ENCODE data around the gene ERFE. TPM values are rescaled to one million over a fixed set of nuclear protein-coding genes. Genes with fewer than 3 reads are reported as not detected.
A peak's percentile ranks its signal among the peaks of the same experiment; 100 is the strongest.

The ERFE gene
- polyA plus RNA-seq, 1 experiment, result 2.9 TPM

DNA sequence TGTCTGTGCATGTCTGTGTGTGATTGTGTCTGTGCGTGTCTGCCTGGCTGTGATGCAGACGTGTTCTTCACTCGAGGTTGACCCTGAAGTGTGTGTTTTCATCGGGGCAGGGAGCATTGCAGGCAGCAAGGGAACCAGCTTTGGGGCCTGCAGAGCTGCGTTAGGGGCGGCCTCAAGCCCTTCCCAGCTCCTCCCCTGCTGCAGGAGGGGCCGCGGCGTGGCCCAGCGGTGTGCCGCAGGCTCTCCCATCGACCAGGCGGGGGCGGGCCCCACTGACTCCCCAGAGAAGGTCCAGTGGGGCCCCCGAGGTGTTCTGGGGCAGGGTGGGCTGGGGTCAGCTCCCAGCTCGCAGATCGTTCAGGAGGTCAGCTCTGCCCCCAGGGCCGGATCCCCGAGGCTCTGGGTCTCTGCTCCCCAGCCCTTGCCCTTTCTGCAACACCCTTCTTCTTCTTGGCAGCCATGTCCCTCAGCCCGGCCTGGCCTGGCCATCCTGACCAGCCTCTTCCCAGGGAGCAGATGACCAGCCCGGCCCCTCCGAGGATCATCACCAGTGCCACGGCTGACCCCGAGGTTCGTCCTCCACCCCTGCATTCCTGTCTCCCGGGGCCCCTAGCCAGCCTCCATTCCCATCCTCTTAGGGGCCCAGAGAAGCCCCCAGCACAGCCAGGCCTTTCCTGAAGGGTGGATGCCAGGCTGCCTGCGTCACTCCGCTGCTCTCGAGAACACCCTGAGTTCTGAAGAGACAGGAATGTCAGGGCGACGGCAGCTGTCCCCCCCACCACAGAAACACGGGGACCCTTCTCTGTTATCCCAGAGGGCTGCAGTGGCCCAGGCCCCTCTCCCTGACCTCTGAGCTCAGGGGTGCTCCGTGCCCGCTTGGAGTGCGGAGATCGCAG lies 31.4 kb upstream of the ERFE start:
- H3K4me3 ChIP-seq (ENCODE audit: low read depth, low read length), result peak overlapping the region; percentile 20
- no peaks in the 10 kb centered on the region for H3K36me3 ChIP-seq (ENCODE audit: control insufficient read depth, insufficient read depth, low read length)
- TF ChIP-seq, protein P1, sequence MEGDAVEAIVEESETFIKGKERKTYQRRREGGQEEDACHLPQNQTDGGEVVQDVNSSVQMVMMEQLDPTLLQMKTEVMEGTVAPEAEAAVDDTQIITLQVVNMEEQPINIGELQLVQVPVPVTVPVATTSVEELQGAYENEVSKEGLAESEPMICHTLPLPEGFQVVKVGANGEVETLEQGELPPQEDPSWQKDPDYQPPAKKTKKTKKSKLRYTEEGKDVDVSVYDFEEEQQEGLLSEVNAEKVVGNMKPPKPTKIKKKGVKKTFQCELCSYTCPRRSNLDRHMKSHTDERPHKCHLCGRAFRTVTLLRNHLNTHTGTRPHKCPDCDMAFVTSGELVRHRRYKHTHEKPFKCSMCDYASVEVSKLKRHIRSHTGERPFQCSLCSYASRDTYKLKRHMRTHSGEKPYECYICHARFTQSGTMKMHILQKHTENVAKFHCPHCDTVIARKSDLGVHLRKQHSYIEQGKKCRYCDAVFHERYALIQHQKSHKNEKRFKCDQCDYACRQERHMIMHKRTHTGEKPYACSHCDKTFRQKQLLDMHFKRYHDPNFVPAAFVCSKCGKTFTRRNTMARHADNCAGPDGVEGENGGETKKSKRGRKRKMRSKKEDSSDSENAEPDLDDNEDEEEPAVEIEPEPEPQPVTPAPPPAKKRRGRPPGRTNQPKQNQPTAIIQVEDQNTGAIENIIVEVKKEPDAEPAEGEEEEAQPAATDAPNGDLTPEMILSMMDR (IDR thresholded peaks at IDR 0.05; ENCODE audit: insufficient read depth, low read depth, low read length), result peak; percentile 52
- DNase-seq (ENCODE audit: low read depth), result no peak
- ChIA-PET CTCF (interaction anchor here (0.6 to 1.0 kb wide), 3 partner anchors 11 to 182 kb away, joined by 3 to 5 read pairs (median 4); partner anchors contain the start of gene KLHL30), POLR2A (no interaction called here)
- H3K27me3 ChIP-seq (ENCODE audit: control insufficient read depth, insufficient read depth, low read length), result no peaks in the 10 kb centered on the region

DNA sequence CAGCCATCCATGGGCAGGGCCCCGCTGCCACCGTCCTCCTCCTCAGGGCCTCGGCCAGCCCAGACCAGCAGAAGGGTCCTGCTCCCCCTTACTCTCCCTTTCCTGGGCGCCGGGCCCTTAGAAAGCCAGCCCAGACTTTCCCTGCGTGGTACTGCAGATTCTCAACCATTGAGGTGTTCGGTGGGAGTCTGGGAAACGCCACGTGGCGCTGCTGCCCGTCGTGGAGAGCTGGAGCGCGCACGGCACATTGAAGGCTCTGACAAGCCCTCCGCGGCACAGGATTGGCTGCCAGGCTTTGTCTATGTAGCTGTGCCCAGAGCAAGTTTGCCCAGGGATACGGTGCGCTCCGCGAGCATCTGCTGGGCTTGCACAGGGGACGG lies 30.7 kb upstream of the ERFE start:
- Histone ChIP-seq H3K27me3 (ENCODE audit: control insufficient read depth, insufficient read depth, low read length) (no peaks in the 10 kb centered on the region), H3K36me3 (ENCODE audit: control insufficient read depth, insufficient read depth, low read length) (no peaks in the 10 kb centered on the region), H3K4me3 (ENCODE audit: low read depth, low read length) (peak overlapping the region; percentile 20)
- CTCF ChIA-PET, result no interaction called here
- DNase-seq (ENCODE audit: low read depth), result no peak
- POLR2A ChIA-PET, result no interaction called here
- TF ChIP-seq, protein P1 (IDR thresholded peaks at IDR 0.05; ENCODE audit: insufficient read depth, low read depth, low read length), result no peak

DNA sequence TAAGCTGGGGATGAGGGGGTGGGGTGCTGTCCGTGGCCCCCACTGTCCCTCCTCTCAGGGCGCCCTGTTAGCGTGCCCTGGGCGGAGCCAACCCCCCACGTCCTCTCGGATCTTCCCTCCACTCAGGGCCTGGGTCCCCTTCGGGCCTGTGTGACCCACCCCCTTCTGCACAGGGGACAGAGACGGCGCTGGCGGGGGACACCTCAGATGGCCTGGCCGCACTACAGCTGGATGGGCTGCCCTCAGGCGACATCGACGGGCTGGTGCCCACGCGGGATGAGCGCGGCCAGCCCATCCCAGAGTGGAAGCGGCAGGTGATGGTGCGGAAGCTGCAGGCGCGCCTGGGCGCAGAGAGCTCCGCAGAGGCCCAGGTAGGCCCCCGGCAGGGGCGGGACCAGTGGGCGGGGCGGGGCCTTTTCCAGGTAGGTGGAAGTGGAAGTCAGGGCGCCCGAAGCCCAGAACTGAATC lies 30.2 kb upstream of the ERFE start:
- TF ChIP-seq, protein P1 (IDR thresholded peaks at IDR 0.05; ENCODE audit: insufficient read depth, low read depth, low read length), result no peak
- no peaks in the 10 kb centered on the region for H3K27me3 ChIP-seq (ENCODE audit: control insufficient read depth, insufficient read depth, low read length)
- POLR2A ChIA-PET, result no interaction called here
- no peaks in the 10 kb centered on the region for H3K36me3 ChIP-seq (ENCODE audit: control insufficient read depth, insufficient read depth, low read length)
- no peak overlapping the region for H3K4me3 ChIP-seq (ENCODE audit: low read depth, low read length)
- no peak for DNase-seq (ENCODE audit: low read depth)
- CTCF ChIA-PET, result no interaction called here

DNA sequence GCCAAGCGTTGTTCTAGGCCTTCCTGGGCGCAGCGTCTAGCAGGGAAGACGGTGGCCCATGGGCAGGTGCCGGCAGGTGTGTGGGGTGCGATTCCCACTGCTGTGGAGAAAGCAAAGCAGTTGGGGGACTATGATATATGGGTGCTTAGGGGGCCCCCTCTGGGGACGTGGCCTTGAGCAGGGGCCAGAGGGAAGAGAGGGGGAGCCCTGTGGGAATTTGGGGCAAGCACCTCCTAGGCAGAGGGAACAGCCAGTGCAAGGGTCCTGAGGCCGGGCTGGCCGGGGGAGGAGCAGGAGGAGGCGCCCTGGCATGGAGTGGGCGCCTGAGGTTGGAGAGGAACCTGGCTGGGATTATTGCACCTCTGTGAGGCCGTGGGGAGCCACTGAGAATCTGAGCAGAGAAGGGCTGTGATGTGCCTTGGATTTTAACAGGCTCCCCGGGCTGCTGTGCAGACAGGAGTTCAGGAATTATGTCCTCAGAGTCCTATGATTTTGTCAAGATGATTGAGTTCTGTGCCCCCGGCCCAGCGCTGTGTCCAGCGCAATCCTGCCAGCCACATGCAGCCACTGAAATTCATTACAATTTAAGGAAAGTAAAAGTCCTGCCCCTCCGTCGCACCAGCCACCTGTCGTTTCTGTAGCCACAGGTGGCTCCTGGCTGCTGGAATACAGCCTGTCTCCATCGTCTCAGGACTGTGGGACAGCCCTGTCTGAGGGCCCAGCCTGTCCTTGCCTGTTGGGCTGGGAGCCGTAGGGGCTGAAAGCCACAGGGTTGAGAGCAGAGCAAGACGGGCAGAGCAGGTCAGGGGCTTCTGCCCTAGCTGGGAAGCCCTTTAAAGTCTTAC lies 29.4 kb upstream of the ERFE start:
- ChIA-PET POLR2A (no interaction called here), CTCF (no interaction called here)
- no peaks in the 10 kb centered on the region for H3K36me3 ChIP-seq (ENCODE audit: control insufficient read depth, insufficient read depth, low read length)
- TF ChIP-seq, protein P1 (IDR thresholded peaks at IDR 0.05; ENCODE audit: insufficient read depth, low read depth, low read length), result no peak
- no peaks in the 10 kb centered on the region for H3K27me3 ChIP-seq (ENCODE audit: control insufficient read depth, insufficient read depth, low read length)
- H3K4me3 ChIP-seq (ENCODE audit: low read depth, low read length), result no peak overlapping the region
- DNase-seq (ENCODE audit: low read depth), result no peak

DNA sequence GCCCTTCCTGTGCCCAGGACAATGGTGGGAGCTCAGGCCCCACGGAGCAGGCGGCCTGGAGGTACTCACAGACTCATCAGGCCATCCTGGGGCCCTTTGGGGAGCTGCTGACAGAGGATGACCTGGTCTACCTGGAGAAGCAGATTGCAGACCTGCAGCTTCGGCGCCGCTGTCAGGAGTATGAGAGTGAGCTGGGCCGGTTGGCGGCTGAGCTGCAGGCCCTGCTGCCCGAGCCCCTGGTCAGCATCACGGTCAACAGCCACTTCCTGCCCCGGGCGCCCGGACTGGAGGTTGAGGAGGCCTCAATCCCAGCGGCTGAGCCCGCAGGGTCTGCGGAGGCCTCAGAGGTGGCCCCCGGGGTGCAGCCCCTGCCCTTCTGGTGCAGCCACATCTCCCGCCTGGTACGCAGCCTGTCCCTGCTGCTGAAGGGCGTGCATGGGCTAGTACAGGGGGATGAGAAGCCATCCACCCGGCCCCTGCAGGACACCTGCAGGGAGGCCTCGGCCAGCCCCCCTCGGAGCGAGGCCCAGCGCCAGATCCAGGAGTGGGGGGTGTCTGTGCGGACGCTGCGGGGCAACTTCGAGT lies 28.6 kb upstream of the ERFE start:
- no peaks in the 10 kb centered on the region for H3K27me3 ChIP-seq (ENCODE audit: control insufficient read depth, insufficient read depth, low read length)
- no peaks in the 10 kb centered on the region for H3K36me3 ChIP-seq (ENCODE audit: control insufficient read depth, insufficient read depth, low read length)
- POLR2A ChIA-PET, result no interaction called here
- no peak for DNase-seq (ENCODE audit: low read depth)
- TF ChIP-seq, protein P1 (IDR thresholded peaks at IDR 0.05; ENCODE audit: insufficient read depth, low read depth, low read length), result no peak
- no peak overlapping the region for H3K4me3 ChIP-seq (ENCODE audit: low read depth, low read length)
- CTCF ChIA-PET, result no interaction called here
